Activated CD4-positive, alpha-beta T cell treated with anti-CD3 and anti-CD28 coated beads, Interleukin-2, amount 50 U/mL, for 4 hours (primary cell): Measurements from ENCODE around the gene CHAC2.
A peak's percentile ranks its signal among the peaks of the same experiment; 100 is the strongest.
"Not testable (repeated sequence)": the region's sequence is repeated elsewhere in the genome, so short reads cannot be mapped to it uniquely, and the experiment has no call there.

ENCODE experiments used
- DNase-seq, 2 experiments: peaks; one replicate each; pipeline ENCODE4 v3.0.0-alpha.2; 2020

The CHAC2 gene

GRCh38 chr2:53767405-53768241 is at the start of gene CHAC2:
Gene CHAC2, plus strand, starts transcription at chr2:53767804. Its CDS starts 83 bp downstream, at chr2:53767887.
- DNase-seq, result peak; percentile 78 to 81

DNA sequence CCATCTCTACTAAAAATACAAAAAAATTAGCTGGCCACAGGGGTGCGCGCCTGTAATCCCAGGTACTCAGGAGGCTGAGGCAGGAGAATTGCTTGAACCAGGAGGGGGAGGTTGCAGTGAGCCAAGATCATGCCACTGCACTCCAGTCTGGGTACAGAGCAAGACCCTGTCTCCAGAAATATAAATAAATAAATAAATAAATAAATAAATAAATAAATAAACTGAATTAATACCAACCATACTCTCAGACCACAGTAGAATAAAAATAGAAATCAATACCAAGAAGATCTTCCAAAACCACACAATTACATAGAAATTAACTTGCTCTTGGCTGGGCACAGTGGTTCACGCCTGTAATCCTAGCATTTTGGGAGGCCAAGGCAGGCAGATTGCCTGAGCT is 46.7 kb upstream of the CHAC2 start:
- DNase-seq, result not testable (repeated sequence)

DNA sequence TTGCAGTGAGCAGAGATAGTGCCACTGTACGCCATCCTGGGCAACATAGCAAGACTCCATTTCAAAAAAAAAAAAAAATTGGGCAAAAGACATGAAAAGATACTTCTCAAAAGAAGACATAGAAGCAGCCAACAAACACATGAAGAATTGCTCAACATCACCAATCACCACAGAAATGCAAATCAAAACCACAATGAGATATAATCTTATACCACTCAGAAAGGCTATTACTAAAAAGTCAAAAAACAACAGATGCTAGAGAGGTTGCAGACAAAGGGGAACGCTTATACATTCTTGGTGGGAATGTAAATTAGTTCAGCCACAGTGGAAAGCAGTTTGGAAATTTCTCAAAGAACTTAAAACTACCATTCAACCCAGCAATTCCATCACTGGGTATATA is 43.1 kb upstream of the CHAC2 start:
- DNase-seq, result no peak

- no peak for DNase-seq
Measured at GRCh38 chr2:53725662-53726061, 41.9 kb upstream of the CHAC2 start.

DNA sequence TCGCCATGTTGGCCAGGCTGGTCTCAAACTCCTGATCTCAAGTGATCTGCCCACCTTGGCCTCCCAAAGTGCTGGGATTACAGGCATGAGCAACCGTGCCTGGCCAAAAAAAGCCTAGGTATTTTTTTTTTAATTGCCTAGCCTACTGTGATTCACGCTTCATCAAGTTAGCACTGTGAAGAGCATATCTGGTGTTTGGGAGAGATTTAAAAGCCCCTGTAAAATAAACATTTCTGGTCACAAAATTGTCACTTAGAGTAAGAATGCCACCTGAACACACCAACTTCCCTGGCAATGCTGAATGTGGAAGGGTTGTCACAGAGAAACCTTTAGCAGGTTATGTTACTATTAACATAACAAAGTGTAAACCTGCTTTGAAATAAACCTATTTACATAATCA is 39.7 kb upstream of the CHAC2 start:
- no peak for DNase-seq

DNA sequence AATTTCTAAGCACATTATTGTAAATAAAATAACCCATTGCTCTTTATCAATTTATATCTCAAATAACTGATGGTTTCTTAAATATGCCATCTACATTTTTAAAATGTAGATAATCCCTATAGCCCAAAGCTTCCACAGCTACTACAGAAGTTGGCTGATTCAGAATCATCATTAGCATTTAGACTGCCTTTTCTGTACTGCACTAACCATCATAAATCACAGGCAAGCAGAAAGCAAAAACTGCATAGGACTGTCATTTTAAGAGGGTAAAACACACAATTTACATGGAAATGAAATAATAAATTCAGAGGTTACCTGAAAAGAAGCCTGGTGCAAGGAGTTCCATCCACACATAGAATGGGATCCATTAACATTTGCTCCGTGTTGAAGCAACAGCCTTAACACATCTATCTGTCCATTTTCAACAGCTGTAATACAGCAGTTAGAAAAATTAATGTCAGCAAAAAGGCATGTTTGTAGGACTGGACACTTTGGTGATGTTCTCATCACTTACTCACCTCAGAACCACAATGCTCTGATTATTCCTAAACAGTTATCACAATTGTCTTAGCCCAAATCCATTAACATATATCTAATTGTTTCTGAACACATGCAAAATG is 38.4 kb upstream of the CHAC2 start:
- DNase-seq, result no peak

GRCh38 chr2:53737091-53737490 is 30.5 kb upstream of the CHAC2 start:
- DNase-seq, result no peak

DNA sequence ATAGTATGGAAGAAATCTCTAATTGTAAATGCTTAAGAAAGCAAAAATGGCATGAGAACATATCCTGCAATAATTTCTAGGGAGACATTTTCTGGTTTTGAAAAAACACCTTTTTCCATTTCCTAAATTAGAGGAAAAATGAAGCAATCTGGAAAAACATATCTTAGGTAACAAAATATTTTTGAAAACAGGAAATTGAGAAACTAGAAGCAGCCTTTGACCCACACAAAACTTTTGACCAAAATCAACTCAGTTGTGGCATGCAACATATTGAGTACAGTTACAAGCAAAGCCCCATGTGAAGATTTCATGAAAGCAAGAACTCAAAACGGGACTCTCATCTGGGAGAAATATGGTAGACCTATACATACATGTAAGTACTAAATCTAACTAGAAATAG is 28.6 kb upstream of the CHAC2 start:
- no peak for DNase-seq

DNA sequence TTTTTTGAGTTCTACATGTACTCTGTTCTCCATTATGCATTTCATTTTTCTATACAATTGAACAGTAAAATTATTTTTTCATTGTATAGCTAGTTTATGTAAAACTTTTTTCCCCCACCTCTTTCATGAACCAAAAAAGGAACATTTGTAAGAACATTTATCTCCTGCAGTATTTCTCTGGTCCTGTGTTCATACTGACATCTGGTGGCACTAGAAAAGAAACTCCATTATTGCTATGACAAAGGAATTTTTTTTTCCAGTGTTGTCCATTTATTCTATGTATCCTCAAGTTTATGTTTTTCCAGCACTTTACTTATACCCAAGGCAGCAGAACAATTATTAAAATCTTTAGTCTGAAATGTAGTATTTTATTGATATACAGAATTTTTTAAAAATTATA is 27.4 kb upstream of the CHAC2 start:
- no peak for DNase-seq

- no peak for DNase-seq
Measured at GRCh38 chr2:53744395-53745065, 23.1 kb upstream of the CHAC2 start.

- no peak for DNase-seq
Measured at GRCh38 chr2:53750041-53750768, 17.4 kb upstream of the CHAC2 start.

DNA sequence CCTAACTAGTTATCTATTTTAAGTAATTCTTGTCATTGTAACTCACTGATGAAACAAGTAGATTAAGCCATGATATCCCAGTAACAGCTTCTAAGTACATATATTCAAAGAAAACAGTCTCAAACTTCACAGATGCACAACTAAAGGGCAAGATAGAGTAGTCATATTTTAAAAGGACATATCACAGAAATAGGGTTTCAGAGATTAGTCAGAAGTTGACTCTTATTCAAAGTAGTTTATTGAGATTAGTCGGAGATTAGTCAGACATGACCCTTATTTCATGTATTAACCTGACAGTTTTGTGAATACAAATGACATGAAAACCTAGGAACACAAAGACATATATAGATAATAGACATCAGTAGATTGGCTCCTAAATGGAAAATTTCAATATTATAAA is 15.9 kb upstream of the CHAC2 start:
- no peak for DNase-seq

DNA sequence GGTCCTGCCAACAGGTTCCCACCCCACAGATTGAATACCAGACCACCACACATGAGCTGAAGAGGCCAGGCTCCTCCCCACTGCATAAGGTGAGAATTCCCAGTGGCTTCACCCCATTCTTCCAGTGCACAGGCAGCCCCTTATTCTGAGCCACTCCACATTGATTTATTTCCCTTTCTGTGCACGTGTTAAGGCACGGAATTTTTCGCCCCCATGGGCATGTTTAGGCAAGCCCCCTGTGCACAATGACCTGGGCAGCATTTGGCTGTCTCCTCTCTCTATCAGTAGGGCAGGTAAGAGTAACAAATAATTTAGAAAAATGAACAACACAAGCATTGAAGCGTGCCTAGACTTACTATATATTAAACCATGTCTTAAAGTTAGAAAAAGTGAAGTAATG is 15.2 kb upstream of the CHAC2 start:
- DNase-seq, result no peak

- DNase-seq, result no peak
Measured at GRCh38 chr2:53753041-53753440, 14.6 kb upstream of the CHAC2 start.

DNA sequence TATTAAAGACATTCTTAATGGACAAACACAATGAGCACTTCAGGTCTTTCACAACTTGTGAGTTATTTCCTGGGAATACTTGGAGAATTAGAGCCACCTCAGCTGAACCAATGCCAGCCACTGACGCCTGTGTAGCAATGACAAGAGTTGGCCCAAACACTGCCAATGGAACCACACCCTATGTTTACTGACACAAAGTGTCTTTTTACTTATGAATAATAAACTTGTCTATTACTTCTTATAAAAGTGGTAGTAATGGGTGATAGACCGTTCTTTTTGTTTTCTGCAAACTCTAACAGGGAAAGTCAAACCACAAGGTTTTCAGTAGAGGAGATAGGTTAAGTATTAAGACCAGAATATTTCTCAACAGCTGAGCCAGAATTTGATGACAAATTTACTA is 12.5 kb upstream of the CHAC2 start:
- no peak for DNase-seq

- DNase-seq, result no peak
Measured at GRCh38 chr2:53756644-53757043, 11.0 kb upstream of the CHAC2 start.

GRCh38 chr2:53757206-53757605 is 10.4 kb upstream of the CHAC2 start:
- DNase-seq, result not testable (repeated sequence)

- DNase-seq, result no peak
Measured at GRCh38 chr2:53765767-53766166, 1.8 kb upstream of the CHAC2 start.

DNA sequence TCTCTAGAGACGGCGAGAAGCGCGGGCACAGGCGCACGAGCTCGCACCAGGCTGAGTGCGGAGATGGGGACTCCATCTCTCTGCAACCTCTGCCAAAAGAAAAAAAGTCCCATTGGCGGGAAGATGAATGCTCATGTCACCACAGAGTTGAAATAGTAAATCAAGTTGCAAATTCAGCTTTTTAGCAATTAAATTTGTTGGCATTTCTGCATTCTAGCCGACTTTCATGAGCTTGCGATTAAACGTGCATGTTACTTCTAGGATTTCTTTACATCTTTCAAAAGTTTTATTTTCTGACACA is 588 bp downstream of the CHAC2 start:
- DNase-seq, result no peak

DNA sequence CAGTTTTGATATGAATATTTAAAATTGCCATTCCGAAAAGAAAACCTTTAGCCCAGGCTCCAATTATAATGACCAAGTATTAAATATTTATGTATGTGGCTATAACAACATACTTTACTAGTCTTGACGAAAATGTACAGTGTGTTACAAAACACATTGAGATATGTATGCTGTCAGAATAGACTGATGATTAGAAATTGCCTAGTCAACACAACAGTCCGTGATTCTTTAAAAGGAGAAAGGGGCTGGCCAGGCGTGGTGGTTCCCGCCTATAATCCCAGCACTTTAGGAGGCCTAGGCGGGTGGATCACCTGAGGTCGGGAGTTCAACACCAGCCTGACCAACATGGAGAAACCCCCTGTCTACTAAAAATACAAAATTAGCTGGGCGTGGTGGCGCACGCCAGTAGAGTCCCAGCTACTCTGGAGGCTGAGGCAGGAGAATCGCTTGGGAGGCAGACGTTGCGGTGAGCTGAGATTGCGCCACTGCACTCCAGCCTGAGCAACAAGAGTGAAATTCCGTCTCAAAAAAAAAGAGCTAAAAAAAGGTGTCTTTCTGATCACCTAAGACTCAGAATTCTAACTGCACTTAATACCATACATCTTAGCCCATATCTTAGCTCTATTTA is 1.8 kb downstream of the CHAC2 start:
- DNase-seq, result no peak

- no peak for DNase-seq
Measured at GRCh38 chr2:53770264-53770663, 2.7 kb downstream of the CHAC2 start.

DNA sequence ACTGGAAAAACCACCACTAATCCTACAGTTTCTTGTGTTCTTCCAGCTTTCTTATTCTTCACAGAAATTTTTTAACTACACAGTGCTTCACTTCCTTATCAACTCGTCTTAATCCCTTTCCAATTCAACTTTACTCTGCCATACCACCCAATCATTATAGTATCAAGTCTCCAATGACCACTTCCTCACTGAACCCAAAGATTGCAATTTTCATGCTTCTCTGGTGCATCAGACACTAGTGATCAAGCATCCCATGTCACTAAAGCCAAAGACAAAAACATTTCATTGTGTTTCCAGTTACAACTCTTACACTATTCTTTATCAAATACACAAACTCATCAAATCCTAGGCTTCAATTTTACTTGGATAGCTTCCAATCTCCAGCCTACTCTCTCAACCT is 9.5 kb downstream of the CHAC2 start:
- DNase-seq, result no peak

DNA sequence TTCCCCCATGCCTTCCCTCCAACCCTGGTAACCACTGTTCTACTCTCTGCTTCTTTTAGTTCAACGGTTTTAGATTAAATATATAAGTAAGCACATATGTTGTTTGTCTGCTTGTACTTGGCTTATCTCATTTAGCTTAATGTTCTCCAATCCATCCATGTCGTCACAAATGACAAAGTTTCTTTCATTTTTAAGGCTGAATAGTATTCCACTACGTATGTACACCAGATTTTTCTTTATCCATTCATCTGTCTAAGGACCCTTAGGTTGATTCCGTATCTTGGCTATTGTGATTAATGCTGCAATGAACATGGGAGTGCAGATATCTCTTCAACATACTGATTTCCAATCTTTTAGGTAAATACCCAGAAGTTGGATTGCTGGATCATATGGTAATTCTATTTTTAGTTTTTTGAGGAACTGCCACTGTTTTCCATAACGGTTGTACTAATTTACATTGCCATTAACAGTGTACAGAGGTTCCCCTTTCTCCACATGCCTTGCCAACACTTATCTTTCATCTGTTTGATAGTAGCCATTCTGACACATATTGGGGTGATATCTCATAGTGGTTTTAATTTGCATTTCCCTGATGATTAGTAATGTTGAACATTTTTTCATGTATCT is 11.0 kb downstream of the CHAC2 start:
- DNase-seq, result no peak
